HUES64 (cell line): ENCODE measurements around the gene SIT1.

ENCODE experiments used
- H3K27ac ChIP-seq: 2 replicates; pipeline ENCODE4 v1.7.0; 2013; ENCODE audit warnings: low read depth, low read length, inconsistent platforms
- H3K27me3 ChIP-seq: 2 replicates; pipeline ENCODE4 v1.6.1; 2013; ENCODE audit warnings: mild to moderate bottlenecking, low read length; ENCODE audit not compliant: insufficient read depth
- H3K36me3 ChIP-seq: 2 replicates; pipeline ENCODE4 v1.6.1; 2013; ENCODE audit warnings: mild to moderate bottlenecking, low read length; ENCODE audit not compliant: insufficient read depth
- H3K4me1 ChIP-seq: 2 replicates; pipeline ENCODE4 v1.6.1; 2013; ENCODE audit warnings: mild to moderate bottlenecking, low read length, moderate library complexity; ENCODE audit not compliant: insufficient read depth
- H3K4me3 ChIP-seq: 2 replicates; pipeline ENCODE4 v1.5.1; 2013; ENCODE audit warnings: mild to moderate bottlenecking, low read length, moderate library complexity
- H3K9ac ChIP-seq: 2 replicates; pipeline ENCODE4 v1.6.1; 2013; ENCODE audit warnings: mild to moderate bottlenecking, low read depth, low read length
- H3K9me3 ChIP-seq: 2 replicates; pipeline ENCODE4 v1.6.1; 2013; ENCODE audit warnings: low read depth, low read length; ENCODE audit not compliant: insufficient read depth
- WGBS: fragments of 150-250, 120-280 bp; methylation state at CpG from one replicate; pipeline ENCODE4 v1.1.7; 2013; ENCODE audit warnings: missing lambda C conversion rate; 5-methylcytosine and 5-hydroxymethylcytosine counted together

Gene SIT1

GRCh38 chr9:35636135-35636876 is 14.4 kb downstream of the SIT1 start:
- WGBS: 93% methylated on average over 8 of the region's 9 CpGs
- Histone ChIP-seq H3K4me3 (no peak overlapping the region), H3K9ac (no peak overlapping the region)

GRCh38 chr9:35635730-35636129 is 15.0 kb downstream of the SIT1 start:
- Histone ChIP-seq H3K9me3 (no peaks in the 10 kb centered on the region), H3K27me3 (no peaks in the 10 kb centered on the region), H3K36me3 (no peaks in the 10 kb centered on the region), H3K27ac (no peak overlapping the region), H3K4me1 (no peaks in the 10 kb centered on the region), H3K9ac (no peak overlapping the region), H3K4me3 (no peak overlapping the region)

More at GRCh38 chr9:35636135-35636876, 14.4 kb downstream of the SIT1 start:
- H3K27me3 ChIP-seq: no peaks in the 10 kb centered on the region
- H3K9me3 ChIP-seq: no peaks in the 10 kb centered on the region
- no peaks in the 10 kb centered on the region for H3K36me3 ChIP-seq
- H3K27ac ChIP-seq: no peak overlapping the region
- H3K4me1 ChIP-seq: no peaks in the 10 kb centered on the region

- WGBS: 89% methylated on average over 5 of the region's 5 CpGs
- H3K27ac ChIP-seq: no peak overlapping the region
- no peaks in the 10 kb centered on the region for H3K9me3 ChIP-seq
- no peaks in the 10 kb centered on the region for H3K36me3 ChIP-seq
- no peak overlapping the region for H3K4me3 ChIP-seq
- H3K9ac ChIP-seq: no peak overlapping the region
- no peaks in the 10 kb centered on the region for H3K4me1 ChIP-seq
- no peaks in the 10 kb centered on the region for H3K27me3 ChIP-seq
These were observed 21.1 kb downstream of the SIT1 start for GRCh38 chr9:35629597-35629996.

GRCh38 chr9:35628389-35628991 is 22.2 kb downstream of the SIT1 start:
- Histone ChIP-seq H3K9ac (no peak overlapping the region), H3K27ac (no peak overlapping the region), H3K9me3 (no peaks in the 10 kb centered on the region), H3K4me3 (no peak overlapping the region), H3K36me3 (no peaks in the 10 kb centered on the region), H3K27me3 (no peaks in the 10 kb centered on the region), H3K4me1 (no peaks in the 10 kb centered on the region)
- 92% methylated on average over 6 of the region's 6 CpGs for WGBS

DNA sequence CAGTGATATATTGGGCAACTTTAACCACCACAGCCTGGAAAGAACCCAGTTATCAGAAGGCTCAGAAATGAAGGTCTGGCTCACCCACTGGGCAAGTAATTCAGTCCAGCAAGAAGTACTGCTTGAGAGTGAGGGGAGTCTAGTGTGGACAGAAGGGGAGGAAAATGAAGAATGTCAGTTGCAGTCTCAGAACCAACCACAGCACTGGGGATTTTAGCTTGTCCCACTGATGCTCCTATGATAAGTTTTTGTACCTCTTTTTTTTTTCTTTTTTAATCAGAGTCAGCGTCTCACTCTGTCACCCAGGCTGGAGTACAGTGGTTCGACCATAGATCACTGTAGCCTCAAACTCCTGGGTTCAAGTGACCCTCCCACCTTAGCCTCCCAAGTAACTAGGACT is 23.2 kb downstream of the SIT1 start:
- WGBS: 89% methylated on average over 2 of the region's 2 CpGs
- no peaks in the 10 kb centered on the region for H3K36me3 ChIP-seq
- no peak overlapping the region for H3K27ac ChIP-seq
- H3K9ac ChIP-seq: no peak overlapping the region
- no peaks in the 10 kb centered on the region for H3K4me1 ChIP-seq
- H3K27me3 ChIP-seq: no peaks in the 10 kb centered on the region
- no peaks in the 10 kb centered on the region for H3K9me3 ChIP-seq
- H3K4me3 ChIP-seq: no peak overlapping the region

GRCh38 chr9:35619800-35620158 is 31.0 kb downstream of the SIT1 start:
- Histone ChIP-seq H3K4me3 (no peak overlapping the region), H3K9me3 (no peaks in the 10 kb centered on the region), H3K27ac (no peak overlapping the region), H3K36me3 (no peaks in the 10 kb centered on the region), H3K4me1 (0 out of 2 replicates have a peak, but pooled peaks cover 6% of the 10 kb centered on the region), H3K9ac (no peak overlapping the region), H3K27me3 (peaks cover 44% of the 10 kb centered on the region)
- WGBS: 91% methylated on average over 2 of the region's 2 CpGs

DNA sequence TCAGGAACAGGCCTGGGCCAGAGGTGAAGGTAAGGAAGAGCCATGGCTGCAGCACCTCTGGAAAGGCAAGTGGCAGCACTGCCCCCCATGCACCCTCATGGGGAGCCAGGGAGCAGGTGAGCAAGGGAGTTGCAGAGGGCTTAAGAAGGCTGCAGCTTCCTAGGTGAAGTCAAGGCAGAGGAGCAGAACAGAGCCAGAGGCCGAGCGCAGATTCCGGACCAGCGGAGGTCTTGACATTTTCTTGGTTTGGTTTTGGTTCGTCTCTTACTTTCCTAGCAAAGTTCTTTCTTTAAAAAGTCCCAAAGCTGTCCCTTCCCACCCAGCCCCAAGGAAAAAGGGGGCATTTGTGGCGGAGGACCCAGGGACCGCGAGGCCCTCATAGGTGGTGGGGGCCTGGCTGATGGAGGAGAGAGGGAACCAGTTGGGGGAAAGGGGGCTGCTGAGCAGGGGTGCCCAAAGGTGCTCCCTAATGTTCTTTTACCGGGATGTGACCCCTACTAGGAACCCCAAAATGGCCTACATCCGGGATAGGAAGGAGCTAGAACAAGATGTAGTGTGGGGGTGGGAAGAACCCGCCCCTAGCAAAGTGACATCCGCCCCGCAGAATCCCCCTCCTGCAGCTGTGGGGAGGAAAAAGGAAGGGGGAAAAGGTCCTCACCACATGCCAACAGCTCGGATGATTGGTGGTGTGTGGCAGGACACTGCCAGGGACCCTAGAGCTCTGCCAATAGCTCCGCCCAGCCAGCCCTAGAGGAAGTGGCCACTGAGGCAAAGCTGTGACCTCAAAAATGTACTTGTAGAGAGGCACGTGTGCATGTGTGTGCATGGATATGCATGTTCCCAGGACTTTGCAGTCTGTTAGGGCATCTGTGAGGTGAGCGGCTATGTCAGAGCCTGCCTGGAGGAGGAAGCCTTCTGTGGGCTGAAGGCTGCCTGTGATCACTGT is 31.6 kb downstream of the SIT1 start:
- Histone ChIP-seq H3K9ac (no peak overlapping the region), H3K27ac (no peak overlapping the region), H3K4me1 (0 out of 2 replicates have a peak, but pooled peaks cover 6% of the 10 kb centered on the region), H3K36me3 (no peaks in the 10 kb centered on the region), H3K9me3 (no peaks in the 10 kb centered on the region), H3K27me3 (peaks cover 46% of the 10 kb centered on the region), H3K4me3 (no peak overlapping the region)
- 89% methylated on average over 17 of the region's 17 CpGs for WGBS

DNA sequence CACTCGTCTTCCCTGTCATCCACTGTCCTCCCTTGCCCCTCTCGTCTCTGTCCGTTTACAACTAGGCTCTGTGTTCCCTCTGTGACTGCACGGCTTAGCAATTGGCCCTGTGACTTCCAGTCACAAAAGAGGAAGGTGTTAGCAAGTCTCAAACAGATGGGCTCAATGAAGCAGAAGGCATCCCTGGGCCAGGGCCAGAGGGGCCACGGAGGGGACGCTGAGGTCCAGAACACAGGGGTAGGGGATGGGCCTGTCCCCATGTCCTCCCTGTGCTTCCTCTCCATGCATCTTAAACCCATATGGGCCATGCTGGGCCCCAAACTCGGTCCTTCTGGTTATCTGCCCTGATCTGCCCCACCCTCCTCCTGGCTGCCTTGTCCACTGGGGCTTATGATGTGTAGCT is 32.4 kb downstream of the SIT1 start, which contains the start of gene CD72:
Gene CD72 (minus strand): TSS at position 89 of the 403 bp plus-strand sequence. CDS start 110 bp downstream, outside the sequence.
- peak within 1 kb of the TSS; percentile 69 for H3K4me3 ChIP-seq
- no peaks in the 10 kb centered on the region for H3K36me3 ChIP-seq
- peak within 1 kb of the TSS; percentile 54 for H3K9ac ChIP-seq
- peaks cover 46% of the 10 kb centered on the region for H3K27me3 ChIP-seq
- H3K9me3 ChIP-seq: no peaks in the 10 kb centered on the region
- H3K27ac ChIP-seq: no peak within 1 kb of the TSS
- 90% methylated on average over 7 of the region's 7 CpGs for WGBS
- 0 out of 2 replicates have a peak, but pooled peaks cover 6% of the 10 kb centered on the region for H3K4me1 ChIP-seq

GRCh38 chr9:35617548-35617947 is 33.2 kb downstream of the SIT1 start:
- WGBS: 71% methylated on average over 8 of the region's 8 CpGs
- Histone ChIP-seq H3K36me3 (no peaks in the 10 kb centered on the region), H3K27ac (no peak overlapping the region), H3K4me3 (peak overlapping the region; percentile 69), H3K9me3 (no peaks in the 10 kb centered on the region), H3K27me3 (peaks cover 46% of the 10 kb centered on the region), H3K4me1 (0 out of 2 replicates have a peak, but pooled peaks cover 6% of the 10 kb centered on the region), H3K9ac (peak overlapping the region; percentile 54)

DNA sequence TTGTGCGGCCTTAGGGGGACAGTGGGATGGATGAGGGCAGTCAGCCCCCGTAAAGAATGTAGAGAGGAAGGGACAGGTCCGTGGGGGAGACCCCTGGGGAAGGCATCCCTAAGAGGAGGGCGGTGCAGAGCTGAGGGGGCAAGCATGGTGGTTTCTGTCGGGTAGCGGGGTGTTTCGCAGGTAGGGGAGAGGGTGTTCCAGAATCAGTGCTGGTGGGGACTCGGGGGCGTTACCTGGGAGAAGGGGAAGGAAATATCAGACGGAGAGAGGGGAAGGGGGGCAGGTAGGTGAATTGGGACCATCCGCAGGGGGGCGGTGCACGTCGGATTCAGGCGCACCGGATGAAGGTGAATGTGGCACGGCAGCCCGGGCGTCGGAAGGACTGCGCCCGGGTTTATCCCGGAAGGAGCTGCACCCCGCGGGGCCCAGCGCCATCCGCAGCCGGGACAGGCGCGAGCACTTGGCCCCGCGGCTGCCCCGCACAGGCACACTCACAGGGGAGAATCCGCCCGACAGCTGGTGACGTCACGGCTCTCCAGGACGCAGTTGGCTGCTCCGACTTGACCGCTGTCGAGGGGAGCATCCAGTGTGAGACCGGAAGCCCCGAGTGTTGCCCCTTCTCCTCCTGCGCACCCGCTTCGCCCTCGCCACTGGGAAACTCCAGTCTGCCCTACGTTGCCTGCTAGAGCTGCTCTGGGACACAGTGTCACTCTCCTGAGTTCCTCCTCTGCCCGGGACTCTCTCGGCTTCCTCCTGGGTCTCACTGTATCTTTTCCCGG is 33.9 kb downstream of the SIT1 start:
- H3K4me1 ChIP-seq: 0 out of 2 replicates have a peak, but pooled peaks cover 6% of the 10 kb centered on the region
- WGBS: 10% methylated on average over 51 of the region's 51 CpGs
- peak overlapping the region; percentile 69 for H3K4me3 ChIP-seq
- peak overlapping the region; percentile 54 for H3K9ac ChIP-seq
- H3K27me3 ChIP-seq: peaks cover 46% of the 10 kb centered on the region
- no peak overlapping the region for H3K27ac ChIP-seq
- no peaks in the 10 kb centered on the region for H3K9me3 ChIP-seq
- no peaks in the 10 kb centered on the region for H3K36me3 ChIP-seq
